ENCODE results near the gene STK32B.
"Not testable (repeated sequence)": the region's sequence is repeated elsewhere in the genome, so short reads cannot be mapped to it uniquely, and the experiment has no call there.

Gene STK32B

GRCh38 chr4:5165420-5166369 lies 114.4 kb downstream of the STK32B start:
- H3K4me3 ChIP-seq (ENCODE audit: control insufficient read depth, low read depth, low read length), result no peak overlapping the region
- no peak for TF ChIP-seq CTCF (conservative IDR thresholded peaks at IDR 0.05; ENCODE audit: control insufficient read depth, insufficient read depth, low read depth, low read length)
- no peak for DNase-seq (ENCODE audit: low read depth)

GRCh38 chr4:5166377-5166776 lies 115.1 kb downstream of the STK32B start:
- no peak for DNase-seq (ENCODE audit: low read depth)
- TF ChIP-seq CTCF (conservative IDR thresholded peaks at IDR 0.05; ENCODE audit: control insufficient read depth, insufficient read depth, low read depth, low read length), result no peak
- H3K4me3 ChIP-seq (ENCODE audit: control insufficient read depth, low read depth, low read length), result no peak overlapping the region

GRCh38 chr4:5168891-5169290 lies 117.6 kb downstream of the STK32B start:
- no peak for TF ChIP-seq CTCF (conservative IDR thresholded peaks at IDR 0.05; ENCODE audit: control insufficient read depth, insufficient read depth, low read depth, low read length)
- DNase-seq (ENCODE audit: low read depth), result no peak
- no peak overlapping the region for H3K4me3 ChIP-seq (ENCODE audit: control insufficient read depth, low read depth, low read length)

- DNase-seq (ENCODE audit: low read depth); H3K4me3 ChIP-seq (ENCODE audit: control insufficient read depth, low read depth, low read length): not testable (repeated sequence)
Observed at GRCh38 chr4:5175836-5176235, 124.6 kb downstream of the STK32B start.

- DNase-seq (ENCODE audit: low read depth), result no peak
- H3K4me3 ChIP-seq (ENCODE audit: control insufficient read depth, low read depth, low read length), result no peak overlapping the region
- TF ChIP-seq CTCF (conservative IDR thresholded peaks at IDR 0.05; ENCODE audit: control insufficient read depth, insufficient read depth, low read depth, low read length), result no peak
Observed at GRCh38 chr4:5184606-5185005, 133.3 kb downstream of the STK32B start.

- TF ChIP-seq CTCF (conservative IDR thresholded peaks at IDR 0.05; ENCODE audit: control insufficient read depth, insufficient read depth, low read depth, low read length), result no peak
- DNase-seq (ENCODE audit: low read depth), result no peak
- no peak overlapping the region for H3K4me3 ChIP-seq (ENCODE audit: control insufficient read depth, low read depth, low read length)
Observed at GRCh38 chr4:5185551-5185950, 134.3 kb downstream of the STK32B start.

- H3K4me3 ChIP-seq (ENCODE audit: control insufficient read depth, low read depth, low read length), result no peak overlapping the region
- DNase-seq (ENCODE audit: low read depth), result no peak
- TF ChIP-seq CTCF (conservative IDR thresholded peaks at IDR 0.05; ENCODE audit: control insufficient read depth, insufficient read depth, low read depth, low read length), result no peak
Observed at GRCh38 chr4:5186271-5187064, 135.2 kb downstream of the STK32B start.

Data from fibroblast of mammary gland (primary cell).